Thyroid gland (tissue), 4 donors: Measurements from ENCODE around the gene ALDH1A1.

Source experiments
- POLR2A ChIP-seq, 2 donors: fragments of 450-650 bp; IDR thresholded peaks; one replicate each; pipeline ENCODE4 v1.6.1; 2017; ENCODE audit warnings: antibody characterized with exemption in 2 of 2, mild to moderate bottlenecking in 2 of 2, moderate library complexity in 1 of 2
- TF ChIP-seq, protein P1 (sequence below), 6 experiments: fragments of 200-600 bp in 3 of 6; fragments of 450-650 bp in 3 of 6; sonication (generic) in 3 of 6; IDR thresholded peaks; one replicate each; pipeline ENCODE4 v1.5.1; 2016 to 2019; ENCODE audit warnings: antibody characterized with exemption in 6 of 6, mild to moderate bottlenecking in 2 of 6, inconsistent platforms in 1 of 6, moderate library complexity in 1 of 6

DNA sequence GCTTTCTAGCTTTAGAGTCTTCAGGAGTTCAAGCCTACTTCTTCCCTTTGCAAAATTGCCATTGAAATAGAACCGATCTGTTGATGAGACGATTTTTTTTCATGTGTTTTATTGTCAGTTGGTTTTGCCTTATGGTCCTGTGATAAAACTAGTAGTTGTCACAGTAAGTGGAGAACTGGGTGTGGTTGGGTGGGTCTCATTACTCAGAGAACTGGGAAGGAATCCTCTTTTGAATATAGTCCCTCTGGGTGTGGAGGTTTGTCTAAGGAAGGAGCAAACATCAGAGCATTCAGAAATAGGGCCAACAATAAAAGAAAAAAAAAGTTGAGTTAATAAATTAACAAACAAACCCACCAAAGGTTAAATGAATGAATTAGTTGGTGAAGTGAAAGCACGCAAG, 69.0 kb downstream of the ALDH1A1 start:
- no peak for TF ChIP-seq POLR2A (IDR thresholded peaks at IDR 0.05)
- TF ChIP-seq, protein P1, sequence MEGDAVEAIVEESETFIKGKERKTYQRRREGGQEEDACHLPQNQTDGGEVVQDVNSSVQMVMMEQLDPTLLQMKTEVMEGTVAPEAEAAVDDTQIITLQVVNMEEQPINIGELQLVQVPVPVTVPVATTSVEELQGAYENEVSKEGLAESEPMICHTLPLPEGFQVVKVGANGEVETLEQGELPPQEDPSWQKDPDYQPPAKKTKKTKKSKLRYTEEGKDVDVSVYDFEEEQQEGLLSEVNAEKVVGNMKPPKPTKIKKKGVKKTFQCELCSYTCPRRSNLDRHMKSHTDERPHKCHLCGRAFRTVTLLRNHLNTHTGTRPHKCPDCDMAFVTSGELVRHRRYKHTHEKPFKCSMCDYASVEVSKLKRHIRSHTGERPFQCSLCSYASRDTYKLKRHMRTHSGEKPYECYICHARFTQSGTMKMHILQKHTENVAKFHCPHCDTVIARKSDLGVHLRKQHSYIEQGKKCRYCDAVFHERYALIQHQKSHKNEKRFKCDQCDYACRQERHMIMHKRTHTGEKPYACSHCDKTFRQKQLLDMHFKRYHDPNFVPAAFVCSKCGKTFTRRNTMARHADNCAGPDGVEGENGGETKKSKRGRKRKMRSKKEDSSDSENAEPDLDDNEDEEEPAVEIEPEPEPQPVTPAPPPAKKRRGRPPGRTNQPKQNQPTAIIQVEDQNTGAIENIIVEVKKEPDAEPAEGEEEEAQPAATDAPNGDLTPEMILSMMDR (IDR thresholded peaks at IDR 0.05): no peak
